Measurements from ENCODE around the gene CTNNA2.

CTNNA2 gene

GRCh38 chr2:79612999-79613398 is 100.1 kb downstream of the CTNNA2 start:
- no peak for DNase-seq (ENCODE audit: low read depth, low spot score)

DNA sequence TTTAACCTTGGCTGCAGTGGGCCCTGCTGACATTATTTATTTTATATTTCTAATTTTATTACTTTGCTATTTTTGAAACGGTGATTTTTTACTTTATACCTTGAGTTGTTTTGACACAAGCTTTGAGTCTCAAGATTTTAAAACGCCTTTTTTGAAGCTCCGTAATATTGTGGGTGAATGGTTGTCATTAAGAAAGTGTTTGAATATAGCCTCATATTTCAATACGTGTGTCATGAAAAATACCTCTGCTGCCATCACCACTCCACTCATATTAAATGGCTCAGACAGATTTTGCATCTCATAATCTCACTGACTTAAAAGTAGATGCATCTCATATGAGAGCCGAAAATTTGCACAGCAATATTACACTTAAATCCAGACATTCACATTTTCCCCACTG is 106.6 kb downstream of the CTNNA2 start:
- no peak for DNase-seq (ENCODE audit: low read depth, low spot score)

- DNase-seq (ENCODE audit: low read depth, low spot score), result no peak
These were observed 107.1 kb downstream of the CTNNA2 start for GRCh38 chr2:79619976-79620375.

DNA sequence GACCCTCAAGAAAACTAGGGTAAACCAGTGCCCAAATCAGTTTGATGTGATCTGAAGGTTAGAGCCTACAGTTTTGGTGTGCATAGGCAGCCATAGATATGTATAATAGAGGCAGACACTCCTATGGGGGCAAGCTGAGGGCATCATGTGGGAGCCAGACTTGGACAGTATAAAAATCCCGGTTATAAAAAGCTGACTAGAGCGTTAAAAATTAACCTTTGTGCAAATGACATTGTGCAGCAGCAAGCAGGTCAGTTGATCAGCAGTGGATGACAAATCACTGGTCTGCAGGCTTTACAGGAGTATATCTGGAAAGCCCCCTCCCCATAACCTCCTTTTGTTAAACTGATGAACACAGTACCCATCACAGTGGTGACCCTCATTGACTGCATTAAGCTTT is 107.8 kb downstream of the CTNNA2 start:
- no peak for DNase-seq (ENCODE audit: low read depth, low spot score)

DNA sequence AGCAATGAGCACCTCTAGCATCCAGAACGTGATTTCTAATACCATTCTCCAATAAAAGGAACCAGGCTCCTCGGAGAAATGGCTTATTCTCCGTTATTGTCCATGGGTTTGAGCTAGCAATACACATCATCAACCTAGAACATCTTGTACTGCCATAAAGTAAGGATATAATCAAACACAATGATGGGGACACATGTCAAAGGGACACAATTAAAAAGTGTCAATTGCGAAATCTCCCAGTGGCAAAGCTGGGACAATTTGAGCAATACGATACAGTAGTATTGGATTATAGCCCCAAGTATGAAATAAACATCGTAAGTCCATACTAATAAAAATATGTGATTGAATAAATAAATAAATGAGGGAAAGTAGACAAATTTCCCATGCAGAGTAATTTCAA is 108.4 kb downstream of the CTNNA2 start:
- DNase-seq (ENCODE audit: low read depth, low spot score), result no peak

DNA sequence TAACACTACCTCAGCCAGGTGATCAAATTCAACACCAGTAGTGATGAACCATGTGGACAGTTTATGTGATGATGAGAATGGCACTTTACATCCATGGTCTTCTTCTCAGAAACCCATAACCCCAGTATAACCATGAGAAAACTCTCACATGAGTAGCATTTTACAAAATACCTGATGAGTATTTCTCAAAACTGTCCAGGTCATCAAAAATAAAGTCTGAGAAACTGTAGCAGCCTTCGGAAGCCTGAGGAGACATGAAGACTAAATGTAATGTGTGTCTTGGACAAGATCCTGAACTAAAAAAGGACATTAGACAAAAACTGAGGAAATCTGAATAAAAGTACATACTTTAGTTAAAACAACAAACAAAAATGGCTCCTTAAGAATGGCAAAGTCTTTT is 108.9 kb downstream of the CTNNA2 start:
- no peak for DNase-seq (ENCODE audit: low read depth, low spot score)

DNA sequence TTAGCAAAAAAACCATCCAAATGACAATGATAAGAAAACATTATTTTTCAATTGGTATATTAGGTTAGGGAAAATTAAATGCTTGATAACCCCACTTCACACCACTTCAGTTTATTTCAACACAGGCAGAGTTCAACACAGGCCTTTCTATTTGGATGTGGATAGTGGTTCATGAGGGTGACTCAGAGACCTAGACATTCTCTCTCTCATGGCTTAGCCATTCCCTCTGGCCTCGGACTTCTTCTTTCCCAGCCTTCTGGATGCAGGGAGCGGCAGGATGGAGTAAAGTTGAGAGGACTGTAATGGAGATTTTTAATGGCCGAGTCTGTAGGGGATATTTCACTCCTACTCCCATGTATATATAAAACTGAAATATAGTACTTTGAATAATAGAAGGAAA is 109.7 kb downstream of the CTNNA2 start:
- DNase-seq (ENCODE audit: low read depth, low spot score), result no peak

DNA sequence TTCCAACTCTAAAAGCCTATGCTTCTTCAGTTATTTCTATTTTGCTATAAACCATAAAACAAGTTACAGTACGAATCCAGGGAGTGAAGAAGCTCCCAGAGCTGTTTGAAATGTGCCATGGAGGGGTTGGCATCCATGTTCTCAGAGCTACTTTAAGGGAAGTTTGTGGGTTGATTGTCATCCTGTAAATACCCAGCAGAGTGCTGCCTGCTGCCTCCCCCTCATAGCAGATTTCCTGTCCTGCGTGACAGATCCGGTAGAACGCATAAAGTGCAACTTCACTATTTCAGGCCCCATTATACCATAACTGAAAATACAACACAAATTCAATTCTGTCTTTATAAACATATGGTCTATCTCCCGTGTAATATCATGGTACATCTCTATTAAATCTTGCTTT is 114.4 kb downstream of the CTNNA2 start:
- DNase-seq (ENCODE audit: low read depth, low spot score), result no peak

GRCh38 chr2:79630060-79630459 is 117.2 kb downstream of the CTNNA2 start:
- no peak for DNase-seq (ENCODE audit: low read depth, low spot score)

DNA sequence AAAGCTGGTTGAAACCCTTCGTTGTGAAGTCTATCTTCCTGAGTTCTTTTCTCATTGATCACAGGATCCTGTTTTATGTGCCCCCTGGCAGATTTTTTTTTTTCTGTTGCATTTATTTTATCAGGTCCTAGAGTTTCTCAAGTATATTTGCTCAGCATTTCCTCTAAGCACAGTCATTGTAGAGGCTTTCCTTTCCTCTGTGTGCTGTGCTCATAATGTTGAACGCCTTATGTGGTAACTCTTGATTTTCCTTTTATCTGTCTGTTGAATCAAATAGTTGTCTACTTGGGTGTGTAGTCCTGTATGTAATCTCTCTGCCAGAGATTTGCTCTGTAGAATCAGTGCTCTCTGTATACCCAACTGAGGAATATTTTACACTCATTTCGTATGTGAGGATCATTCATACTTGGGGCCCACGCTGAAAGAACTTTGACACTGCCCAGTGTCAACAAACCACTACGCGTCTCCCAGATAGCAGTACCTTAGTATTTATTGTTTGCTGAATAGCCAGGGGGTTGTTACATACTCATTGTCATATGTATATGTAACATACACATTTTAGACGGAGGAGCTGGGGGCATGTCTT is 118.2 kb downstream of the CTNNA2 start:
- no peak for DNase-seq (ENCODE audit: low read depth, low spot score)

GRCh38 chr2:79638410-79638809 is 125.6 kb downstream of the CTNNA2 start:
- DNase-seq (ENCODE audit: low read depth, low spot score), result no peak

DNA sequence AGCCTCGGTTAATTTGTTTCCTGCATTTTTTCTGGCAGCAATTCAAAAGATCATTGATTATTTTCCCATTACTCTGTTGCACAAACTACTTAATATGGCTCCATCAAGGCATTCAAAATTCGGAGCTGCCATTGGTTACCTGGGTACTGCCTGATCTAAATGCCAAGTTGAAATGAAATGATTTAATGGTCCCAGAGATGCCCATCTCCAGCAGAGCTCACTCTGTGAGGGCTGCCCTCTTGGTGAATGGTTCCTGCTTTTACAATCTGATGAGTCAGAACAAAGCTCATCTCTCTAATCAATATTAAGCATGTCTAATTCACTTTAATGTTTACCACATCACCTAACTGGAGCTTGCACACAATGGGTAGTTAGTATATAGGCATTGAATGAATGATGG is 126.1 kb downstream of the CTNNA2 start:
- DNase-seq (ENCODE audit: low read depth, low spot score), result no peak

DNA sequence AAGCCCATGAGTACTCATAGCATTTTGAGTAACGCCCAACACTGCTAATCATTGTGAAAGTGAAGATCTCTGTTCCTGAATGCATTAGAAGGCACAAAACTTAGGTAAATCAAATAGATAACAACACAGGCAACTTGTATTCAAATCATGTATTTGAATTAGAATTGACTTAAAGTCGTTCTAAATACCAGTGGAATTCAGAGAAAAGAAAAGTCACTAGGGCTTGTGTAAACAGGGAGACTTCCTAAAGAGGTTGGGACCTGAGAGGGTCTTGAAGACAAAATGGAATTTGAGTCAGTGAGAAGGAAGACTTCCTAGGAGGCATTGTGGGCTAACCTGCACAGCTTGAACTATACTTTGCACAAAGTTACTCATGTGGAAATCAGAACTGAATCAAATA is 127.2 kb downstream of the CTNNA2 start:
- DNase-seq (ENCODE audit: low read depth, low spot score), result no peak

DNA sequence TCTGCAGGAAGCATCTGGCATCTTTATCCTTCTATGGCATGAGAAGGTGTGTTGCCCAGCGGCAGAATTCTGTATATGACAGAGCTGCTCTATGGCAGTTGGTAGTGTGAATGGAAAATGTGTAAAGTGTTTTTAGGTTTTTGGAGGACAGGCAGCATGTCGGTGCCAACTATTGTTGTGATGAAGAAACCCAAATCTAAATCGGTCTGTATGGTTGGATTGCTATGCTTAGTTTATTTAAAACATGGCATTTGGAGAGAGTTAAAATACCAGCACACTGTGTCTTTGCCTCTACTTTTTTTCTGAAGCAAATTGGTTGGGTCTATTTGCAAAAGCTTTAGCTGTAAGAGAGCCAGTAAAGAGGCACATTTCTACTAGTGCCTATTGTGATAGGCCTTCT is 136.7 kb downstream of the CTNNA2 start:
- DNase-seq (ENCODE audit: low read depth, low spot score), result no peak

DNA sequence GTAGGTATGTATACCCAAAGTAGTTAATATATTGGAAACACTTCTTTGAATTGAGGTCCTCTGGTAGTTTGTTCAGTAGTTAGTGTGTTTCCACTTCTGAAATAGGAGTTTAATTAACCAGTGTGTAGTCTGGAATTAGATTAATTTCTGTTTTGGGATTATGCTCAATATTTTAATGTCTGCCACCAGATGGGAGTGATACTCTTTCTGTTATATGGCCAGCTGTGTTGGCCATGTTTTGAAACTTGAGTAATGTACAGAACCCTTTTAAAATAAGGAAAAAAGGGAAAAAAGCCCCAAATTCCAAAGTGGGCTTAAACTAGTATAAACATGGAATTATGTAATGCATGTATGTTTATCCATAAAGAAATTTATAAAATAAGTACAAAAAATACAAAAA is 147.7 kb downstream of the CTNNA2 start:
- DNase-seq (ENCODE audit: low read depth, low spot score), result no peak

- DNase-seq (ENCODE audit: low read depth, low spot score), result no peak
These were observed 152.2 kb downstream of the CTNNA2 start for GRCh38 chr2:79665091-79665490.

- no peak for DNase-seq (ENCODE audit: low read depth, low spot score)
These were observed 153.6 kb downstream of the CTNNA2 start for GRCh38 chr2:79666430-79666829.

- DNase-seq (ENCODE audit: low read depth, low spot score), result no peak
These were observed 156.9 kb downstream of the CTNNA2 start for GRCh38 chr2:79669714-79670113.

DNA sequence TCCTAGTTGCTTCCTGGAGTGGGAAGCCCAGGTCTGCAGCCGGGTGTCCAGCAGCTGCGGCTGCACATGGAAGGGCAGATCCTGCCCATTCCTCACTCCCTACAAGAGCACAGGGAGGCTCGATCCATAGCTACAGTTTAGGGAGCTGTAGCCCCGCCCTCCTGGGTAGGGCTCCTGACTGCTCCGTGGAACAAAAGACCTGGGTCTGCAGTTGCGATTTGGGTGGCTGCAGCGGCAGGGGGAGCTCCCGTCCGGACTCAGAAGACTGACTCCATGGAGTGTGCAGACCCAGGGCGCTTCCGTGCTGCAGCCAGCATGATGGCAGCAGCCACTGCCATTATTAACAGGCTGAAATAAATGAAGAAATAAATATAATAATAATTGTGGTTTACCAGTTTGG is 157.3 kb downstream of the CTNNA2 start:
- DNase-seq (ENCODE audit: low read depth, low spot score), result no peak

- DNase-seq (ENCODE audit: low read depth, low spot score), result no peak
These were observed 174.0 kb downstream of the CTNNA2 start for GRCh38 chr2:79686884-79687283.

- no peak for DNase-seq (ENCODE audit: low read depth, low spot score)
These were observed 182.4 kb downstream of the CTNNA2 start for GRCh38 chr2:79695248-79695647.

- DNase-seq (ENCODE audit: low read depth, low spot score), result no peak
These were observed 184.3 kb downstream of the CTNNA2 start for GRCh38 chr2:79697200-79697599.

DNA sequence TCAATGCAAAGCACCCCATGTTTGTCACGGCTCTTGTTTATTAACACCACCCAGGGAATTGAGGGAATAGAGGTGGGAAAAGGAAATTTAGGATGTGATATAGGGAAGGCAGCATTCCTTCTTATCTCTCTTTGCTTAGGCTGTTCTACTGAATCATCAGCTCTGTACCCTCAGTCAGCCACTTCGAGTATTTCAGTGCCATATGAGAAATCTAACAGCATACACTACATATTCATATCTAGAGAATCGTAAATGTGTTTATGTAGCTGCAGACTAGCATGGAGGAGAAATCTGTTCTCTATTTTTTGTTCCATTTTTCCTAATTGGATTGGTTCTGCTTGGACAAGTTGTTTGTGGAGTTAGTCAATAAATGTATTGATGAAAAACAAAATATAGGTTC is 187.8 kb downstream of the CTNNA2 start:
- DNase-seq (ENCODE audit: low read depth, low spot score), result no peak

GRCh38 chr2:79702905-79703304 is 190.1 kb downstream of the CTNNA2 start:
- no peak for DNase-seq (ENCODE audit: low read depth, low spot score)

Measured in activated naive CD8-positive, alpha-beta T cell treated with anti-CD3 and anti-CD28 coated beads, Interleukin-2, amount 50 U/mL, for 16 hours (primary cell).